ENCODE measurements around the gene SH2D2A.
A peak's percentile ranks its signal among the peaks of the same experiment; 100 is the strongest.

Gene SH2D2A

GRCh38 chr1:156781585-156782186 is 35.0 kb downstream of the SH2D2A start:
- no peak overlapping the region for H3K27ac ChIP-seq
- TF ChIP-seq CTCF (IDR thresholded peaks at IDR 0.05) (no peak), ZFX (IDR thresholded peaks at IDR 0.05; ENCODE audit: borderline replicate concordance) (no peak)

GRCh38 chr1:156777573-156777972 is 39.1 kb downstream of the SH2D2A start:
- H3K27ac ChIP-seq = peak overlapping the region; percentile 7; the same call in 1 of the 2 replicates
- TF ChIP-seq ZFX (IDR thresholded peaks at IDR 0.05; ENCODE audit: borderline replicate concordance) = no peak

- H3K27ac ChIP-seq = peak overlapping the region; percentile 7; the same call in 1 of the 2 replicates
- no peak for TF ChIP-seq CTCF (IDR thresholded peaks at IDR 0.05)
- TF ChIP-seq ZFX (IDR thresholded peaks at IDR 0.05; ENCODE audit: borderline replicate concordance) = no peak
Observed at GRCh38 chr1:156776942-156777341, 39.7 kb downstream of the SH2D2A start.

DNA sequence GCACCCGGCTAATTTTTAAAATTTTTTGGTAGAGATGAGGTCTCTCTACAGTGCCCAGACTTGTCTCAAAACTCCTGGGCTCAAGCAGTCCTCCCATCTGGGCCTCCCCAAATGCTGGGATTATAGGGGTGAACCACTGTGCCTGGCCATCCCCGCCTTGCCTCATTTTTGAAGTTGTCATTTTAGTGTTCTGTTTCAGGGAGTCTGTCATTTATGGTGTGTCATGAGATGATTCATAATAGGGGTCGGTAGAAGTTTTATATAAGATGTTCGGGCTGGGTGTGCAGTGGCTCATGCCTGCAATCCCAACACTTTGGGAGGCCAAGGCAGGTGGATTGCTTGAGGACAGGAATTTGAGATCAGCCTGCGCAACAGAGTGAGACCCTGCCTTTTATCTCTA is 40.8 kb downstream of the SH2D2A start:
- no peak for TF ChIP-seq ZFX (IDR thresholded peaks at IDR 0.05; ENCODE audit: borderline replicate concordance)
- no peak for TF ChIP-seq CTCF (IDR thresholded peaks at IDR 0.05)
- no peak overlapping the region for H3K27ac ChIP-seq

DNA sequence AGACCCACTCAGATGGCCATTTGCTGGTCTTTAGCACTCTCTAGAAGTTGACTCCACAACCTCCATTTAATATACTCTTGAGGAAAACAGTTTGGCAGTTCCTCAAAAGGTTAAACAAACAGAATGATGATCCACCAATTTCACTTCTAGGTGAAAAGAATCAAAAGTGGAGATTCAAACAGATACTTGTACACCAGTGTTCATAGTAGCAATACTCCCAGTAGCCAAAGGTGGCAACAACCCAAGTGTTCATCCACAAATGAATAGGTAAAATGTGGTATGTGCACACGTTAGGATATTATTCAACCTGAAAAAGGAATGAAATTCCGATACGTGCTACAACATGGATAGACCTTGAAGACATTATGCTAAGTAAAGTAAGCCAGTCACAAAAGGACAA is 43.0 kb downstream of the SH2D2A start:
- TF ChIP-seq ZFX (IDR thresholded peaks at IDR 0.05; ENCODE audit: borderline replicate concordance) (no peak), CTCF (IDR thresholded peaks at IDR 0.05) (no peak)
- no peak overlapping the region for H3K27ac ChIP-seq

DNA sequence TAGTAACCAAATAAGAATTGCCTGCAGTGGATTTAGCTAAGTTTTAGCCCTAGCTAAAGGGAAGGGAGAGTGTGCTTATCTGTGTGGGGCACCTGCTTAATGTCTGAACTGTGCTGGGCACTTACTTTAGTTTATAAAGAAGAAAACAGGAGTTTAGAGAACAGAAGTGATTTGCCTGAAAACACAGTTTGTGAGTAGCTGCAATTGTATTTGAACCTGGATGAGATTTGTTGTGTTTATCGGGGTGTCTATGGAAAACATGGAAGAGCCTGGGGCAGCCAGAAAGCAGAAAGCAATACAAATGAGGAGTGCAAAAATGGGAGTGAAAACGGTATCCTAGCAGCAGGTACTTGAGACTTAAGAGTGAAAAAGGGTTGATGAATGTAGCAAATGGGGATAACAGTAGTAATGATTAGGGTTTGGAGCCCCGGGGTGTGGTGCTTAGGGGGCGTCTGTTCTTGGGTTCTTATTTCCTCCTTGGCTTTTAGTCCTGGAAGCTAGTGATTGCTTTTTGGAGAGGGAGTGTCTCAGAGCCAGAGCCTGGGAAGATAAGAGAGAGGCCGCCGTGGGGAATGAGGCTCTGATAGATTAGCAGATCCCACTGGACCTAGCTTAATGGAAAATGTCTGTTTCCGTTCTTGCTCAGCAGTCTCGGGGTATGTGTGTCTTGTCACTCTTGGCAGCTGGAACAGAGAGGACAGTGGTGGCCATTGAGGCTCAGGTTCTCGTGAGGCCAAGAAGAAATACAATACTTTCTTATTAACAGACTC is 43.7 kb downstream of the SH2D2A start:
- no peak for TF ChIP-seq ZFX (IDR thresholded peaks at IDR 0.05; ENCODE audit: borderline replicate concordance)
- TF ChIP-seq CTCF (IDR thresholded peaks at IDR 0.05) = no peak
- H3K27ac ChIP-seq = no peak overlapping the region

DNA sequence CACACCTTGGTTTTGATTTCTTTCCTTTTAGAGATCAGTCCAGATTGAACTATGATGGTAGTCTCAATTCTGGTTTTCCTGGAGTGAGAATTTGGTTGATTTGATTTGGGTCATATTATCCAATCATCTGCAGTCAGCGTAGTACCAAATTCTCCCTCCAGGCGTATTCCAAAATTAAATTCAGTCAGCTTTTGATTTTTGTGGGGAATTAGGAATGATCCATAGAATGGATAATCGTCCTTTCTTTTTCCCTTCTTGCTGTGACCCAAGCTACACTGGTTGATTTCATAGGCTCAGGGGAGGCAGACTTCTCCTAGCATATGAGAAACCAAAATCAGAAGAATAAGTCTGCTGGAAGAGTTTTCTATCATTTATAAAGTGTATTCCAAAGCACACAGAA is 44.4 kb downstream of the SH2D2A start:
- TF ChIP-seq CTCF (IDR thresholded peaks at IDR 0.05) = no peak
- no peak for TF ChIP-seq ZFX (IDR thresholded peaks at IDR 0.05; ENCODE audit: borderline replicate concordance)
- H3K27ac ChIP-seq = no peak overlapping the region
